GM12801 (cell line): Measurements from ENCODE around the gene CNTN5.

Experiments
- CTCF ChIP-seq: IDR thresholded peaks from one replicate; pipeline ENCODE4 v1.5.1; 2011; ENCODE audit warnings: control low read depth; ENCODE audit not compliant: insufficient read length; ENCODE audit errors: extremely low read depth

Gene CNTN5

GRCh38 chr11:99718291-99718690 is 697.5 kb downstream of the CNTN5 start:
- no peak for TF ChIP-seq CTCF

- no peak for TF ChIP-seq CTCF
Measured at GRCh38 chr11:99739464-99740089, 718.8 kb downstream of the CNTN5 start.

- TF ChIP-seq CTCF: no peak
Measured at GRCh38 chr11:99742501-99742900, 721.8 kb downstream of the CNTN5 start.

- no peak for TF ChIP-seq CTCF
Measured at GRCh38 chr11:99759787-99760186, 739.0 kb downstream of the CNTN5 start.

- no peak for TF ChIP-seq CTCF
Measured at GRCh38 chr11:99766811-99767210, 746.1 kb downstream of the CNTN5 start.

- no peak for TF ChIP-seq CTCF
Measured at GRCh38 chr11:99773646-99774045, 752.9 kb downstream of the CNTN5 start.

- TF ChIP-seq CTCF: no peak
Measured at GRCh38 chr11:99781074-99781473, 760.3 kb downstream of the CNTN5 start.
